IMR-90 (cell line): ENCODE data around the gene CFAP251. TPM values are rescaled to one million over a fixed set of nuclear protein-coding genes. Genes with fewer than 3 reads are reported as not detected.

Experiments
- ATAC-seq: fragments of 200-7000 bp; cut with Tn5 transposase; 2 replicates; pipeline ENCODE4 v1.9.1; 2020; ENCODE audit warnings: low read depth, mild to moderate bottlenecking, moderate library complexity
- BruUV-seq: library from RNA; stranded (reverse); fragments of 400-500 nt; replicated peaks from 2 replicates; lab custom pipeline; 2021; lab: Mats Ljungman, UMichigan
- CTCF ChIA-PET: fragments of 300-600 bp; formaldehyde crosslinking; extraction: SDS; loops from one replicate; lab custom pipeline; 2021; ENCODE audit warnings: antibody characterized with exemption; lab: Yijun Ruan, JAX
- POLR2A ChIA-PET: fragments of 300-600 bp; sonication (Branson Sonifier 250); formaldehyde crosslinking; loops from one replicate; lab custom pipeline; 2022; ENCODE audit warnings: antibody characterized with exemption; ENCODE audit not compliant: unreplicated experiment; lab: Charles Lee
- DNase-seq: peaks from one replicate; pipeline ENCODE4 v3.0.0; 2013
- H2AFZ ChIP-seq: replicated peaks from 2 replicates; pipeline ENCODE3; 2013; ENCODE audit warnings: low read length, mild to moderate bottlenecking; ENCODE audit not compliant: poor library complexity
- H2AK5ac ChIP-seq: 2 replicates; pipeline ENCODE4 v1.6.1; 2013; ENCODE audit warnings: low read depth, low read length, inconsistent platforms
- H2AK9ac ChIP-seq: replicated peaks from 2 replicates; pipeline ENCODE3; 2013; ENCODE audit warnings: mild to moderate bottlenecking, low read depth, low read length, moderate library complexity; ENCODE audit not compliant: poor library complexity
- H2BK120ac ChIP-seq: 2 replicates; pipeline ENCODE4 v1.6.1; 2013; ENCODE audit warnings: low read depth, low read length, inconsistent platforms
- H2BK15ac ChIP-seq: 3 replicates; pipeline ENCODE4 v1.6.1; 2013; ENCODE audit warnings: low read depth, low read length, inconsistent platforms
- H2BK20ac ChIP-seq: 2 replicates; pipeline ENCODE4 v1.6.1; 2013; ENCODE audit warnings: low read depth, mild to moderate bottlenecking, inconsistent platforms, low read length, moderate library complexity
- H2BK5ac ChIP-seq: 2 replicates; pipeline ENCODE4 v1.6.1; 2013; ENCODE audit warnings: mild to moderate bottlenecking, low read depth, low read length, inconsistent platforms; ENCODE audit not compliant: poor library complexity, severe bottlenecking
- H3K14ac ChIP-seq: replicated peaks from 2 replicates; pipeline ENCODE4 v1.6.1; 2013; ENCODE audit warnings: low read depth, low read length, inconsistent platforms
- H3K18ac ChIP-seq: 2 replicates; pipeline ENCODE4 v1.6.1; 2013; ENCODE audit warnings: low read depth, low read length, control low read depth
- H3K23ac ChIP-seq: 2 replicates; pipeline ENCODE4 v1.6.1; 2013; ENCODE audit warnings: low read depth, low read length, inconsistent platforms
- H3K27ac ChIP-seq: 2 replicates; pipeline ENCODE4 v1.5.1; 2013; ENCODE audit warnings: mild to moderate bottlenecking, control low read depth, low read length; ENCODE audit not compliant: insufficient read depth
- H3K27me3 ChIP-seq: 2 replicates; pipeline ENCODE4 v1.6.1; 2013; ENCODE audit warnings: low read length; ENCODE audit not compliant: control insufficient read depth, insufficient read depth
- H3K36me3 ChIP-seq: 2 replicates; pipeline ENCODE4 v1.6.1; 2013; ENCODE audit warnings: low read length, mixed read lengths; ENCODE audit not compliant: control insufficient read depth, insufficient read depth
- H3K4ac ChIP-seq: 2 replicates; pipeline ENCODE4 v1.6.1; 2013; ENCODE audit warnings: low read depth, low read length, inconsistent platforms
- H3K4me1 ChIP-seq: 2 replicates; pipeline ENCODE4 v1.6.1; 2013; ENCODE audit warnings: low read length, mixed read lengths; ENCODE audit not compliant: control insufficient read depth, insufficient read depth
- H3K4me2 ChIP-seq: 2 replicates; pipeline ENCODE4 v1.6.1; 2013; ENCODE audit warnings: low read depth, mild to moderate bottlenecking, control low read depth, low read length, moderate library complexity
- H3K4me3 ChIP-seq: 2 replicates; pipeline ENCODE4 v1.5.1; 2013; ENCODE audit warnings: low read depth, mild to moderate bottlenecking, control low read depth, low read length, moderate library complexity; ENCODE audit not compliant: insufficient read depth
- H3K56ac ChIP-seq: 2 replicates; pipeline ENCODE4 v1.6.1; 2013; ENCODE audit warnings: low read length, inconsistent platforms; ENCODE audit not compliant: insufficient read depth; ENCODE audit errors: extremely low read depth
- H3K79me1 ChIP-seq, 2 experiments: 2 replicates each; pipeline ENCODE4 v1.6.1; 2013; ENCODE audit warnings: low read length in 2 of 2, inconsistent platforms in 1 of 2, low read depth in 1 of 2
- H3K9ac ChIP-seq: 2 replicates; pipeline ENCODE4 v1.6.1; 2013; ENCODE audit warnings: low read depth, low read length, control low read depth
- H3K9me1 ChIP-seq: 2 replicates; pipeline ENCODE4 v1.6.1; 2013; ENCODE audit warnings: low read length, inconsistent platforms; ENCODE audit not compliant: insufficient read depth
- H3K9me3 ChIP-seq: 2 replicates; pipeline ENCODE4 v1.6.1; 2013; ENCODE audit warnings: low read length; ENCODE audit not compliant: control insufficient read depth, insufficient read depth
- H4K20me1 ChIP-seq: 2 replicates; pipeline ENCODE4 v1.6.1; 2013; ENCODE audit warnings: low read length, inconsistent platforms; ENCODE audit not compliant: insufficient read depth
- H4K5ac ChIP-seq: 2 replicates; pipeline ENCODE4 v1.6.1; 2013; ENCODE audit warnings: mild to moderate bottlenecking, low read depth, low read length, control low read depth
- H4K8ac ChIP-seq, 2 experiments: 2 replicates each; pipeline ENCODE4 v1.6.1; 2013; ENCODE audit warnings: low read depth in 2 of 2, low read length in 2 of 2, control low read depth in 1 of 2, inconsistent platforms in 1 of 2
- H4K91ac ChIP-seq: 2 replicates; pipeline ENCODE4 v1.6.1; 2013; ENCODE audit warnings: low read depth, low read length, inconsistent platforms; ENCODE audit not compliant: insufficient read depth
- BHLHE40 ChIP-seq: fragments of 150-350 bp; IDR thresholded peaks from 2 replicates; pipeline ENCODE4 v1.6.1; 2016; ENCODE audit warnings: mild to moderate bottlenecking, low read depth, low read length
- CEBPB ChIP-seq: IDR thresholded peaks from 2 replicates; pipeline ENCODE4 v1.6.1; 2012; ENCODE audit warnings: low read depth, low read length, improper control_type of control experiment
- CHD1 ChIP-seq: IDR thresholded peaks from 2 replicates; pipeline ENCODE4 v1.6.1; 2012; ENCODE audit warnings: low read depth, low read length, improper control_type of control experiment
- CTCF ChIP-seq: conservative IDR thresholded peaks from 2 replicates; pipeline ENCODE4 v1.5.1; 2012; ENCODE audit warnings: mild to moderate bottlenecking, low read depth, low read length, improper control_type of control experiment
- ELK1 ChIP-seq: fragments of 150-350 bp; IDR thresholded peaks from 2 replicates; pipeline ENCODE4 v1.6.1; 2016; ENCODE audit warnings: low read depth, mild to moderate bottlenecking, low read length, moderate library complexity, borderline replicate concordance
- FOS ChIP-seq: fragments of 150-350 bp; IDR thresholded peaks from 2 replicates; pipeline ENCODE4 v1.6.1; 2016; ENCODE audit warnings: low read depth, low read length
- MAFK ChIP-seq: IDR thresholded peaks from 2 replicates; pipeline ENCODE4 v1.6.1; 2012; ENCODE audit warnings: low read depth, low read length, improper control_type of control experiment
- MAZ ChIP-seq: IDR thresholded peaks from 2 replicates; pipeline ENCODE4 v1.6.1; 2012; ENCODE audit warnings: low read depth, mild to moderate bottlenecking, low read length, improper control_type of control experiment, moderate library complexity, borderline replicate concordance
- MXI1 ChIP-seq: IDR thresholded peaks from 2 replicates; pipeline ENCODE4 v1.6.1; 2012; ENCODE audit warnings: low read depth, mild to moderate bottlenecking, low read length, moderate library complexity, borderline replicate concordance
- NFE2L2 ChIP-seq: fragments of 150-350 bp; IDR thresholded peaks from 2 replicates; pipeline ENCODE4 v1.6.1; 2016; ENCODE audit warnings: low read depth, mild to moderate bottlenecking, low read length
- POLR2A ChIP-seq: IDR thresholded peaks from 2 replicates; pipeline ENCODE4 v1.6.1; 2012; ENCODE audit warnings: mild to moderate bottlenecking, low read depth, low read length
- RAD21 ChIP-seq: IDR thresholded peaks from 2 replicates; pipeline ENCODE4 v1.6.1; 2012; ENCODE audit warnings: low read length, improper control_type of control experiment
- RCOR1 ChIP-seq: IDR thresholded peaks from 2 replicates; pipeline ENCODE4 v1.6.1; 2012; ENCODE audit warnings: mild to moderate bottlenecking, low read length, improper control_type of control experiment; ENCODE audit not compliant: insufficient replicate concordance
- RFX5 ChIP-seq: IDR thresholded peaks from 2 replicates; pipeline ENCODE4 v1.8.0; 2012; ENCODE audit warnings: low read depth, mild to moderate bottlenecking, low read length, moderate library complexity
- SMC3 ChIP-seq: fragments of 150-350 bp; IDR thresholded peaks from 2 replicates; pipeline ENCODE4 v1.6.1; 2016; ENCODE audit warnings: low read depth, mild to moderate bottlenecking, antibody characterized with exemption, low read length, moderate library complexity
- USF2 ChIP-seq: fragments of 150-350 bp; IDR thresholded peaks from 2 replicates; pipeline ENCODE4 v1.6.1; 2017; ENCODE audit warnings: mild to moderate bottlenecking, antibody characterized with exemption, low read length, low read depth
- WGBS, 2 experiments: methylation state at CpG; one replicate each; pipeline versions ENCODE4 v1.1.5 to v1.1.7; 2013; ENCODE audit warnings: missing lambda C conversion rate in 2 of 2; ENCODE audit not compliant: insufficient read length in 1 of 2; ENCODE audit errors: extremely low coverage in 2 of 2; 5-methylcytosine and 5-hydroxymethylcytosine counted together
- dilution Hi-C: fragments of 300-500 bp; cut with HindIII; formaldehyde crosslinking; loops from one replicate; pipeline ENCODE4 v1.14.3; 2018; ENCODE audit warnings: low sequenced_read_pairs; ENCODE audit not compliant: unreplicated experiment
- in situ Hi-C: fragments of 300-500 bp; cut with MboI; formaldehyde crosslinking; loops from 3 replicates; pipeline ENCODE4 v1.14.3; 2019; ENCODE audit warnings: low sequenced_read_pairs, inconsistent platforms, mixed read lengths
- intact Hi-C: fragments of 100-400 bp; cut with micrococcal nuclease; formaldehyde crosslinking; loops from 2 replicates; pipeline ENCODE4 v1.10.0; 2022
- polyA plus RNA-seq, 3 experiments: library from polyadenylated mRNA; depleted of rRNA; stranded (reverse); fragments of >200 nt; gene quantifications; 2 replicates each; pipeline ENCODE4 v1.2.3, GENCODE V29; 2012; ENCODE audit warnings: low replicate concordance in 1 of 3
- total RNA-seq: library from RNA; depleted of rRNA; stranded (reverse); fragments of >200 nt; gene quantifications from 2 replicates; pipeline ENCODE4 v1.2.3, GENCODE V29; 2012

CFAP251 gene
- total and polyA plus RNA-seq, 2 of the 4 experiments (the other 2 are of a cell fraction) = 7.8 to 9.1 TPM

DNA sequence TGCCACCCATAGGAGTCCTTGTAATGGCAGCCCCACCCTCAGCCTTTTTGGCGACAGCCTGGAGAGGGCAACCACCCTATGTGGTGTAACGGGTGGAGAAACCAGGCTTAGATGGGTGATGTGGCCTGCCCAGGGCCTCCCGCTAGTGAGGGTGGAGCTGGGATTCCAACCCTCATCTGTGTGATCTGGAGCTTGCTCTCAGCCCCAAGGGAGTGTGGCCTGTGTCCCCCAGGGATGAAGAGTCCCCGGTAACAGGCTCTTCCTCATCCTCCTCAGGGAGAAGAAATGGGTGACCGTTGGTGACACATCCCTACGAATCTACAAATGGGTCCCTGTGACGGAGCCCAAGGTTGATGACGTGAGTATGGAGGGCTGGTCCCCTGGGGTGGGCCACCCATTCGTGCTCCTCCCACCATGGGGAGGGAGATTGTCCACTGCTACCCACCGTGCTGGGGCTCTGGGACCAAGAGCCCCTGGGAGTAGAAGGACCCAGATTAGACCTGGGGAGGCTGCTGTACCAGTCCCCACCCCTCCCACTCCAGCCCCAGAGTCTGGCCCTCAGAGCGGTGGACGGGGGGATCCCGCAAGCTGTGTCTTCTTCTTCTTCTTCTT is 112.1 kb downstream of the CFAP251 start:
- H4K20me1 ChIP-seq = peaks cover 13% of the 10 kb centered on the region
- CTCF ChIA-PET = interaction anchor here (0.6 kb wide), 1 partner anchor 110 kb away, joined by 4 read pairs; no protein-coding TSS in a partner anchor
- no TSS peak for BruUV-seq

More for the DNA sequence above, 112.1 kb downstream of the CFAP251 start:
- no peak for ATAC-seq
- no peaks in the 10 kb centered on the region for H3K4me1 ChIP-seq
- no peak overlapping the region for H2BK5ac ChIP-seq
- DNase-seq = no peak
- peaks cover 24 to 57% of the 10 kb centered on the region in 2 experiments for H3K79me1 ChIP-seq
- H3K4ac ChIP-seq = no peak overlapping the region
- TF ChIP-seq CTCF (no peak), MAZ (no peak), RFX5 (no peak), FOS (no peak), ELK1 (no peak), POLR2A (no peak), MXI1 (no peak), RAD21 (no peak), SMC3 (no peak), USF2 (no peak), MAFK (no peak), CEBPB (no peak), CHD1 (no peak), NFE2L2 (no peak), BHLHE40 (no peak), RCOR1 (no peak)
- intact Hi-C loops = no loop called here
- H3K27me3 ChIP-seq = no peaks in the 10 kb centered on the region
- no peaks in the 10 kb centered on the region for H3K9me3 ChIP-seq
- no peak overlapping the region for H3K4me3 ChIP-seq
- H3K18ac ChIP-seq = no peak overlapping the region
- H3K56ac ChIP-seq = no peak overlapping the region
- H3K9me1 ChIP-seq = no peaks in the 10 kb centered on the region; the same call in 1 of the 2 replicates
- H3K36me3 ChIP-seq = peaks cover 2% of the 10 kb centered on the region; the same call in 1 of the 2 replicates
- 100% methylated on average over 1 of the region's 13 CpGs; no CpG with 5 or more reads in 1 of the 2 experiments for WGBS, 2 experiments
- no peak overlapping the region for H3K14ac ChIP-seq
- H2BK15ac ChIP-seq = no peak overlapping the region
- H4K5ac ChIP-seq = no peak overlapping the region
- H4K8ac ChIP-seq = no peak overlapping the region
- 0 out of 2 replicates have a peak overlapping the region, but pooled peaks have one; percentile 13 for H2AK5ac ChIP-seq
- H2AFZ ChIP-seq = no peak overlapping the region
- dilution Hi-C loops = no loop called here
- in situ Hi-C loops = no loop called here
- H3K4me2 ChIP-seq = no peak overlapping the region
- H4K91ac ChIP-seq = no peak overlapping the region
- H3K23ac ChIP-seq = no peak overlapping the region
- H3K9ac ChIP-seq = no peak overlapping the region
- H2BK20ac ChIP-seq = no peak overlapping the region
- no peak overlapping the region for H2AK9ac ChIP-seq
- H2BK120ac ChIP-seq = no peak overlapping the region
- no peak overlapping the region for H3K27ac ChIP-seq
- POLR2A ChIA-PET = no interaction called here
